Measurements from ENCODE around the gene QKI. TPM values are rescaled to one million over a fixed set of nuclear protein-coding genes. Genes with fewer than 3 reads are reported as not detected.

QKI gene
- total RNA-seq, 1 experiment from 2014 or later = 0.04 TPM

DNA sequence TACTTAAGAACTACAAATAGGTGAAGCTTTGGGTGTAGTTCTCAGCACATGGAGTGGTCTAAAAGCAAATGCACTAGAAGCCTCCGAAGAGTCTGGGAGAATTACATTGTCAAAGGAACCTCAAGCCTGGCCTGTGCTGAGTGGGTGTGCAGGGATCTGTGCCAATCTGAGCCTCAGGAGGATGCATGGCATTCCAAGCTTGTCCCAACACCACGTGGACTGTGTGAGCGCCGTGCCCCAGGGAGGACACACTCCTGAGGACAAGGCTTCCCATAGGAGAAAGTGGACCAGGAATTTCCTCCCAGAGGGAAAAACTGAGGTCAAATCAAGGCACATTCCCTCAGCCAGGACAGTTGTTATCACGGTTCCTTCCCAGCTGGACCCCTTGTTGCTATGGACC is 185.8 kb downstream of the QKI start:
- no peaks in the 10 kb centered on the region for H3K9me2 ChIP-seq (replicated peaks; ENCODE audit: insufficient read depth, low read length)
- no peak for DNase-seq
- no peak overlapping the region for H2AFZ ChIP-seq (ENCODE audit: low read length)
- no peak overlapping the region for H3K9ac ChIP-seq (ENCODE audit: low read length)
- peaks cover 15% of the 10 kb centered on the region for H3K9me3 ChIP-seq (ENCODE audit: low read length)
- no peaks in the 10 kb centered on the region for H3K79me2 ChIP-seq (ENCODE audit: low read length)
- H3K4me3 ChIP-seq (ENCODE audit: low read length) = no peak overlapping the region
- H3K36me3 ChIP-seq (ENCODE audit: insufficient read depth, low read length) = no peaks in the 10 kb centered on the region
- no peaks in the 10 kb centered on the region for H3K4me1 ChIP-seq (ENCODE audit: low read length)
- no peaks in the 10 kb centered on the region for H3K27me3 ChIP-seq (ENCODE audit: low read length)
- H3K4me2 ChIP-seq (ENCODE audit: low read depth, low read length, poor library complexity, severe bottlenecking) = no peak overlapping the region
- no peaks in the 10 kb centered on the region for H4K20me1 ChIP-seq (ENCODE audit: insufficient read depth, low read depth, low read length)
- no peak overlapping the region for H3K27ac ChIP-seq (ENCODE audit: low read length)

DNA sequence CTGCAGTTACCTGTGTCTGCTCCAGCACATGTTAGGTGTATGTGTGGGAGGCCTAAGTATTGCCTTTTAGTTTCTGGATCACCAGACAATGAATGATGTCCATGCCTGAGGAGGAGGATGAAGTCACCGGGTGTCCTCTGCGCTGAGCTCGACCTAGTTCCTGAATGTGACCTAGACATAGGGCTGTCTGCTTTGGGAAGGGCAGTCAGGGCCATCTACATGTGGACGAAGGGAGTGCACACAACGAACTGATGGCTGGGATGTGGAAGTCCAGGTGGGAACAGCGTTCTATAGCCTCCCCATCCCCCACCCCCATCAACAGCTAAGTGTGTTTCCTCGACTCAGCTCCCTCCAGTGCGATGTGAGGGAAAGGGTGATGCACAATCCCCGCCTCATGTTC is 186.3 kb downstream of the QKI start:
- no peak overlapping the region for H3K4me2 ChIP-seq (ENCODE audit: low read depth, low read length, poor library complexity, severe bottlenecking)
- H3K79me2 ChIP-seq (ENCODE audit: low read length) = no peaks in the 10 kb centered on the region
- DNase-seq = no peak
- peaks cover 15% of the 10 kb centered on the region for H3K9me3 ChIP-seq (ENCODE audit: low read length)
- no peaks in the 10 kb centered on the region for H3K36me3 ChIP-seq (ENCODE audit: insufficient read depth, low read length)
- no peaks in the 10 kb centered on the region for H3K27me3 ChIP-seq (ENCODE audit: low read length)
- no peak overlapping the region for H2AFZ ChIP-seq (ENCODE audit: low read length)
- H4K20me1 ChIP-seq (ENCODE audit: insufficient read depth, low read depth, low read length) = no peaks in the 10 kb centered on the region
- H3K4me3 ChIP-seq (ENCODE audit: low read length) = no peak overlapping the region
- H3K4me1 ChIP-seq (ENCODE audit: low read length) = no peaks in the 10 kb centered on the region
- no peak overlapping the region for H3K9ac ChIP-seq (ENCODE audit: low read length)
- H3K27ac ChIP-seq (ENCODE audit: low read length) = no peak overlapping the region
- H3K9me2 ChIP-seq (replicated peaks; ENCODE audit: insufficient read depth, low read length) = no peaks in the 10 kb centered on the region

DNA sequence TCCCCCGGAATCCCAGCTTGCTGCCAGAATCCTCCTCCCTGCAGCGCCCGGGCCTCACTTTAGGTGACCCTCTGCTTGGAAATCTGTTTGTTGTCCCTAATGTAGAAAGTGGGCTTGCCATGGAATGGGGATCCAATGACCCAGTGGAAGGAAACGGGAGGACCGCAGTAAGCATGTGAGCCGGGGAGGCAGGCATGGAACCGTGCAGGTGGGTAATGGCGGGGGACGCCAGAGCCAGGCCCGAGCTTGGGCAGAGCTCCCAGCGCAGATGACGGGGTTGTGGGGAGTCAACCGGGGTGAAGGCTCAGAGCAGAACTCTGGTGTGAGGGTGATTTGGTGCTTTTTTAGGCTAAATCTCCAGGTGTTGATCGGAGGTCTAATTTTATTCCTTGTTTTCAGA is 188.3 kb downstream of the QKI start:
- Histone ChIP-seq H2AFZ (ENCODE audit: low read length) (no peak overlapping the region), H3K9ac (ENCODE audit: low read length) (no peak overlapping the region), H3K27me3 (ENCODE audit: low read length) (no peaks in the 10 kb centered on the region), H3K9me3 (ENCODE audit: low read length) (peaks cover 19% of the 10 kb centered on the region), H3K4me1 (ENCODE audit: low read length) (no peaks in the 10 kb centered on the region), H3K9me2 (replicated peaks; ENCODE audit: insufficient read depth, low read length) (no peaks in the 10 kb centered on the region), H4K20me1 (ENCODE audit: insufficient read depth, low read depth, low read length) (no peaks in the 10 kb centered on the region), H3K36me3 (ENCODE audit: insufficient read depth, low read length) (no peaks in the 10 kb centered on the region; the same call in 1 of the 2 replicates), H3K79me2 (ENCODE audit: low read length) (no peaks in the 10 kb centered on the region), H3K4me2 (ENCODE audit: low read depth, low read length, poor library complexity, severe bottlenecking) (no peak overlapping the region), H3K4me3 (ENCODE audit: low read length) (no peak overlapping the region), H3K27ac (ENCODE audit: low read length) (no peak overlapping the region)
- no peak for DNase-seq

DNA sequence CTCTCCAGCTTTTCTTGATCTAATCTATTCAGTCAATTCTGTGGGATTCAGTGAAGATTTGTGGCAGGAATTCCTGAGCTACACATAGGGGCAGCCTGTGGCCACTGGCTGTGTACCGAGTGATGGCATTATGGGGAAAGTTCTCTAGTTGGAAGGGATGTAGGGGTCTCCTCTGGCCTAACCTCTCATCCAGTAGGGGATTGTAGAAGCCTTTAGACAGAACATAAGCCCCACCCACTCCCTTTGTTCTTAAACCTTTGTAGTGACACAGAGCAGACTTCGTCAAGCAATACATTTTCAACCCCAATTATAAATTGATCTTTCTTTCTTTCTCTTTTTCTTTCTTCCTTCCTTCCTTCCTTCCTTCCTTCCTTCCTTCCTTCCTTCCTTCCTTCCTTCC is 188.9 kb downstream of the QKI start:
- no peak for DNase-seq
- no peak overlapping the region for H2AFZ ChIP-seq (ENCODE audit: low read length)

DNA sequence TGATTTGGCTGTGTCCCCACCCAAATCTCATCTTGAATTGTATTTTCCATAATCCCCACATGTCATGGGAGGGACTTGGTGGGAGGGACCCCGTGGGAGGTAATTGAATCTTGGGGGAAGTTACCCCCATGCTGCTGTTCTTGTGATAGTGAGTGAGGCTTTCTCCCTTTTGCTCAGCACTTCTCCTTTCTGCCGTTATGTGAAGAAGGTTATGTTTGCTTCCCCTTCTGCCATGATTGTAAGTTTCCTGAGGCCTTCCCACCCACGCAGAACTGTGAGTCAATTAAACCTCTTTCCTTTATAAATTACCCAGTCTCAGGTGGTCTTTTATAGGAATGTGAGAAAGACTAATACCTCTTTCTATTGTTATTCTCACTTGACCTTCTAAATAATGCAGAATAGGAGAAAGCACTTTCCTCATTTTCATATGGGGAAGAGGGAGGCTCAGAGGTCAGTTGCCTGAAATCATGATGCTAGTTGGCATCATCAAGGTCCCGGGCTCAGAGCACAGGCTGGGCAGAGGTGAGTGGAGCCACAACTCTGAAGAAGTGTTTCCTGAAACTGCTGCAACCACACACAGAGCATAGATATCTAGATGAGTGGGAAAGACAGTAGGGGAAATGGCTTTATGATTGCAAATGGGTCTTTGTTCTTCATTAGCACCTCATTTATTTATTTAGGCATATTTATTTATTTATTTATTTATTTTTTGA is 191.0 kb downstream of the QKI start:
- peaks cover 9% of the 10 kb centered on the region; the same call in 1 of the 2 replicates for H3K9me3 ChIP-seq (ENCODE audit: low read length)
- no peaks in the 10 kb centered on the region for H3K27me3 ChIP-seq (ENCODE audit: low read length)
- H3K36me3 ChIP-seq (ENCODE audit: insufficient read depth, low read length) = no peaks in the 10 kb centered on the region; the same call in 1 of the 2 replicates
- no peaks in the 10 kb centered on the region for H3K4me1 ChIP-seq (ENCODE audit: low read length)
- H3K9ac ChIP-seq (ENCODE audit: low read length) = no peak overlapping the region
- H2AFZ ChIP-seq (ENCODE audit: low read length) = no peak overlapping the region
- DNase-seq = no peak
- H3K4me3 ChIP-seq (ENCODE audit: low read length) = no peak overlapping the region
- no peaks in the 10 kb centered on the region for H3K9me2 ChIP-seq (replicated peaks; ENCODE audit: insufficient read depth, low read length)
- no peak overlapping the region for H3K27ac ChIP-seq (ENCODE audit: low read length)
- no peaks in the 10 kb centered on the region for H4K20me1 ChIP-seq (ENCODE audit: insufficient read depth, low read depth, low read length)
- H3K79me2 ChIP-seq (ENCODE audit: low read length) = no peaks in the 10 kb centered on the region
- H3K4me2 ChIP-seq (ENCODE audit: low read depth, low read length, poor library complexity, severe bottlenecking) = no peak overlapping the region

More for the DNA sequence above, 188.9 kb downstream of the QKI start:
- H3K27ac ChIP-seq (ENCODE audit: low read length) = no peak overlapping the region
- H3K9me3 ChIP-seq (ENCODE audit: low read length) = peaks cover 19% of the 10 kb centered on the region
- no peaks in the 10 kb centered on the region; the same call in 1 of the 2 replicates for H3K36me3 ChIP-seq (ENCODE audit: insufficient read depth, low read length)
- no peaks in the 10 kb centered on the region for H3K9me2 ChIP-seq (replicated peaks; ENCODE audit: insufficient read depth, low read length)
- no peaks in the 10 kb centered on the region for H3K27me3 ChIP-seq (ENCODE audit: low read length)
- H3K4me1 ChIP-seq (ENCODE audit: low read length) = no peaks in the 10 kb centered on the region
- no peaks in the 10 kb centered on the region for H3K79me2 ChIP-seq (ENCODE audit: low read length)
- no peak overlapping the region for H3K4me2 ChIP-seq (ENCODE audit: low read depth, low read length, poor library complexity, severe bottlenecking)
- H4K20me1 ChIP-seq (ENCODE audit: insufficient read depth, low read depth, low read length) = no peaks in the 10 kb centered on the region
- no peak overlapping the region for H3K4me3 ChIP-seq (ENCODE audit: low read length)
- no peak overlapping the region for H3K9ac ChIP-seq (ENCODE audit: low read length)

DNA sequence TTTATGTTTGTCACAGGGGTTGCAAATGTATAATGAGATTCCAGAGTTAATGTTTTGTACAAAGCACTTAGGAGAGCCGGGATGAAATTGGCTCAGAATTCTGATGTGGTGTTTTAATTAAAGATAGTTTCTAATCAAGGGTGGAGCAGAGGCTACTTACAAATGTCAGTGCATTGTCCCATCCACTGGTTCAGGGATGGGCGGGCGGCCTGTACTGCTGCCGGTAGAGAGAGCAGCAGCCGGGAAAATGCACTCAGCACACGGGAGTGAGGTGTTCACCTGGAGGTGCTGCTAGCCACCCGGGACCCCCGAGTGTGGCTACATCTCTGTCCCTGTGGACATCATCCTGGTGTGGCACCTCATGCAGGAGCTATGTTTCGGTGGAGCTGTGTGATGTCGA is 193.3 kb downstream of the QKI start:
- no peak overlapping the region for H3K27ac ChIP-seq (ENCODE audit: low read length)
- no peaks in the 10 kb centered on the region for H3K4me1 ChIP-seq (ENCODE audit: low read length)
- H3K27me3 ChIP-seq (ENCODE audit: low read length) = no peaks in the 10 kb centered on the region
- no peak overlapping the region for H3K4me2 ChIP-seq (ENCODE audit: low read depth, low read length, poor library complexity, severe bottlenecking)
- H2AFZ ChIP-seq (ENCODE audit: low read length) = no peak overlapping the region
- peaks cover 3% of the 10 kb centered on the region; the same call in 1 of the 2 replicates for H3K9me3 ChIP-seq (ENCODE audit: low read length)
- H3K36me3 ChIP-seq (ENCODE audit: insufficient read depth, low read length) = no peaks in the 10 kb centered on the region; the same call in 1 of the 2 replicates
- no peak overlapping the region for H3K4me3 ChIP-seq (ENCODE audit: low read length)
- H4K20me1 ChIP-seq (ENCODE audit: insufficient read depth, low read depth, low read length) = no peaks in the 10 kb centered on the region
- no peaks in the 10 kb centered on the region for H3K79me2 ChIP-seq (ENCODE audit: low read length)
- no peak overlapping the region for H3K9ac ChIP-seq (ENCODE audit: low read length)
- H3K9me2 ChIP-seq (replicated peaks; ENCODE audit: insufficient read depth, low read length) = no peaks in the 10 kb centered on the region
- no peak for DNase-seq

DNA sequence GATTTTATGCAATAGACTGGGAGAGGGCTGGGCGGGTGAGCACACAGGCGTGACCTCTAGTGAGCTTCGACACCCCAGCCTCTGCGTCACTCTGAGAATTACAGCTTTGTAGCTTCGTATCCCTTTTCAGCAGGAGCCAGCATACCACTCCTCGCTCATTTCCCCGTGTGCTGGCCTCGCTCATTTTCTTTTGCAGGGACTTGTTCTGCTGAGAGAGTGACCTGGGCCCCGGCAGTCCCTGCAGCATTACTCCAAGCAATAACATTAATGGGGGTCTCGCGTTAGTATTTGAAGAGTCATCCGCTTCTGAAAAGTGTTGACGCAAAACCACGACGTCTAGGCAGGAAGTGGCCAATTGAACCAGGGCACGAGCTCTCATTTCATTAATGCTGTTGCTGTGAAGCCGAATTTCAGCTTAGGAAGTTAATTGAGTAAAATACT is 193.7 kb downstream of the QKI start:
- Histone ChIP-seq H3K27me3 (ENCODE audit: low read length) (no peaks in the 10 kb centered on the region), H4K20me1 (ENCODE audit: insufficient read depth, low read depth, low read length) (no peaks in the 10 kb centered on the region), H3K9me2 (replicated peaks; ENCODE audit: insufficient read depth, low read length) (no peaks in the 10 kb centered on the region), H3K27ac (ENCODE audit: low read length) (no peak overlapping the region), H3K4me3 (ENCODE audit: low read length) (no peak overlapping the region), H3K79me2 (ENCODE audit: low read length) (no peaks in the 10 kb centered on the region), H3K36me3 (ENCODE audit: insufficient read depth, low read length) (no peaks in the 10 kb centered on the region; the same call in 1 of the 2 replicates), H3K4me1 (ENCODE audit: low read length) (no peaks in the 10 kb centered on the region), H3K9me3 (ENCODE audit: low read length) (peaks cover 3% of the 10 kb centered on the region; the same call in 1 of the 2 replicates), H2AFZ (ENCODE audit: low read length) (no peak overlapping the region), H3K9ac (ENCODE audit: low read length) (no peak overlapping the region), H3K4me2 (ENCODE audit: low read depth, low read length, poor library complexity, severe bottlenecking) (no peak overlapping the region)
- no peak for DNase-seq

DNA sequence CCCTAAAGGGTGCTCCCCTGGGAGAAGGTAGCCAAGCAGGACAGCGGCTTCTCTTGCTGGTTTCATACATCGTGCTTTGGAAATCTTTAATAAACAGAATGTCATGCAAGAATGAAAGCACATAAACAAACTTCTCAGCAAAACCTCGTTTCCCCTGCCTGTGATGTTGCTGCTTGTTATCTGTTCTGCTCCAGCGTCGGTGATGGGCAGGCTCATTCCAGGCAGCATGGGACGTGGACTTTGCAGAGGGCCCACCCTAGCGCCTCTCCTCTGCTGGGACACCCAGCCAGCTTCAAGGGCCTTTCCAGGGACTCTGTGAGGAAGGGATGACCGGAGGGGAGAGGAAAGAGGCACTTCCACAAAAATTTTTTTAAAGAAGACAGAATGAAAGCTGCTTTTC is 197.7 kb downstream of the QKI start:
- Histone ChIP-seq H3K4me1 (ENCODE audit: low read length) (no peaks in the 10 kb centered on the region), H2AFZ (ENCODE audit: low read length) (no peak overlapping the region), H3K79me2 (ENCODE audit: low read length) (no peaks in the 10 kb centered on the region), H3K27me3 (ENCODE audit: low read length) (no peaks in the 10 kb centered on the region), H3K4me3 (ENCODE audit: low read length) (no peak overlapping the region), H3K9ac (ENCODE audit: low read length) (no peak overlapping the region), H3K4me2 (ENCODE audit: low read depth, low read length, poor library complexity, severe bottlenecking) (no peak overlapping the region), H3K9me3 (ENCODE audit: low read length) (no peaks in the 10 kb centered on the region; the same call in 1 of the 2 replicates), H3K27ac (ENCODE audit: low read length) (no peak overlapping the region), H4K20me1 (ENCODE audit: insufficient read depth, low read depth, low read length) (no peaks in the 10 kb centered on the region), H3K36me3 (ENCODE audit: insufficient read depth, low read length) (no peaks in the 10 kb centered on the region), H3K9me2 (replicated peaks; ENCODE audit: insufficient read depth, low read length) (no peaks in the 10 kb centered on the region)
- no peak for DNase-seq
